ENCODE data around the gene ZNF644.
"Not testable (repeated sequence)": the region's sequence is repeated elsewhere in the genome, so short reads cannot be mapped to it uniquely, and the experiment has no call there.

Gene ZNF644

DNA sequence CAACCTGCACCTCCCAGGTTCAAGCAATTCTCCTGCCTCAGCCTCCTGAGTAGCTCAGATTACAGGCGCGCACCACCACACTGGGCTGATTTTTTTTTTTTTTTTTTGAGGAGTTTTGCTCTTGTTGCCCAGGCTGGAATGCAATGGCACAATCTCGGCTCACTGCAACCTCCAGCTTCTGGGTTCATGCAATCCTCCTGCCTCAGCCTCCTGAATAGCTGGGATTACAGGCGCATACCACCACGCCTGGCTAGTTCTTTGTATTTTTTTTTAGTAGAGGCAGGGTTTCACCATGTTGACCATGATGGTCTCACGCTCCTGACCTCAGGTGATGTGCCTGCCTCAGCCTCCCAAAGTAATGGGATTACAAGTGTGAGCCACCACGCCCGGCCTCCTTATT, 93.6 kb downstream of the ZNF644 start:
- DNase-seq = not testable (repeated sequence)

DNA sequence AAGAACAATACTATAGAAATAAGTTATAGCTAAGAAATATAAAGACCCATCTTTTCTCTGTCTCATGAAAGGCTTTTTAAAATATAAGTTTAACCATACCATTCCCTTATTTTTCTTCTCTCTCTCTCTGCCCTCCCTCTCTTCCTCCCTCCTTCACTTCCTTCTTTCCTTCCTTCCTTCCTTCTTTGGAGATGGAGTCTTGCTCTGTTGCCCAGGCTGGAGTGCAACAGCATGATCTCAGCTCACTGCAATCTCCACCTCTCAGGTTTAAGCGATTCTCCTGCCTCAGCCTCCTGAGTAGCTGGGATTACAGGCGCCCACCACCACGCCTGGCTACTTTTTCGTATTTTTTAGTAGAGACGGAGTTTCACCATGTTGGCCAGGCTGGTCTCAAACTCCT, 94.2 kb downstream of the ZNF644 start:
- DNase-seq = not testable (repeated sequence)

DNA sequence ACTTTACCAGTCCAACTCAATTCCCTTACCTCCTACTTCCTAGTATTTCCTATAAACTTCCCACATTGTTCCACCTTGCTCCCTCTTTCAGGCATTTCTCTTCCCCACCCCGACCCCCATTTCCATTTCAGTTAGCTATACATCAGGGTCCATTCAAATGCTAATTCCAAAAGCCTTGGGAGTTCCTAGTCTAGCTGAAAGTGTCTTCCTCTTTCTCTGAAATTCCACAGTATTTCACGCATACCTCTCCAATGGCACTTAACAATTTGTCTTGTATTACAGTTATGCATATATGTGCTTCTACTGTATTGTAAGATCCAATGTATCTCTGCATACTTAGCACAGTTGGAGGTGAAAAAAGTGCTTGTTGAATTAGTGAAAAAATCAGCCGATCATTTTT, 94.9 kb downstream of the ZNF644 start:
- DNase-seq = no peak

DNA sequence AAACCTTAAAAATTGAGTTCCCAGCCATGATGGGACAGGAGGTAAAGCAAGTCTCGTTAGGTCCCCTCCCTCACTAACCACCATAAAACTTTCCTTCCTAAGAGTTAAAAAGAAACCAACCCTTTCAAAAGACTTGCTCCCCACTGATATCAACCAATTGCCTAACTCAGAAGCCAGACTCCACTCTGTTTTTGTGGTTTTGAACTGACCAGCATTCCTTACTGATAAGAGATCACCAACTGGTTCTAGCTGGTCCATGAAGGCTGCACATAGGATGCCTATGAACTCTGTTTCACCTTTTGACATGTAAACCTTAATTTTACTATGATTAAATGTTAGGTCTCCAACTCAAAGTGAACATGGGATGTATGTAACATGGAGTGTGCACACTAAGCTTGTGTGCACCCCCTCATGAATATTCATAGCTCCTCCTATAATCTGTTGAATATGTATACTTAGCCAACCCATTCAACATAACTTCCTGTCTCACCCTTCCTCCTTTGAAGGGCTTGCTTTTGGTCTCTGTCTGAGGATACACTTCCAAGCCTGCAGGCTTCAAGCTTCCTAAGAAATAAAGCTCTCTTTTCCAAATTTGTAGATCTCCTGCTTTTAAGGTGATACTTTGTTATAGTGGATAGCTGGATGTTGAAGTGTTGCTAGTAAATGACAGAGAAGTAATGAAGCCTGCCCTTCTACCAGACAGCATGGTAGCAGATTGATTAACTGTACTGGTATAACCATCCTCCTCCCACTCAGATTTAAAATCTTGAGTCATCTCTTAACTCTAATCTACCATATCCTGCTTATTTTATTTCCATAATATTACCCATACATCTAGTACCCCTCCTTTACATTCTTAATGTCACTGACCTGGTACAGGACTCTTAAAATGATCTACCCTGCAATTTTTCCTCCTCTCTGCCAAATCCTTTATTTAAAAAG, 95.6 kb downstream of the ZNF644 start:
- no peak for DNase-seq

DNA sequence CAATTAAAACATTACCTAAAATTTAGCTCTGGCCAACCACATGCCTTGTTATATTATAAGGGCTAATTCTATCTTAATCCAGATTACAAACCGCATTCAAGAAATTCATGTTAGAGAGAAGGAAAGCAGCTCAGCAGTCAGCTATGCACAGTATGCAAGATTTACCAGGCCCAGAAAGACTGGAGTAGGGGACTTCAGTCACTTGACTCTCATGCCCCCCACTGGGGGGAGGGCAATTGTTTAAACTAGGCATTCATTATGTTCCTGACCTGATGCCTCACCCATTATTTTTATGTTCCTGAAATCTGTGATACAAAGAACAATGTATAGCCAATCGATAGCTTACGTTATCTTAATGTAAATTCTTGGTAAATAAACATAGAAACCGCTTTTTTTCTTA, 96.9 kb downstream of the ZNF644 start:
- DNase-seq = no peak

DNA sequence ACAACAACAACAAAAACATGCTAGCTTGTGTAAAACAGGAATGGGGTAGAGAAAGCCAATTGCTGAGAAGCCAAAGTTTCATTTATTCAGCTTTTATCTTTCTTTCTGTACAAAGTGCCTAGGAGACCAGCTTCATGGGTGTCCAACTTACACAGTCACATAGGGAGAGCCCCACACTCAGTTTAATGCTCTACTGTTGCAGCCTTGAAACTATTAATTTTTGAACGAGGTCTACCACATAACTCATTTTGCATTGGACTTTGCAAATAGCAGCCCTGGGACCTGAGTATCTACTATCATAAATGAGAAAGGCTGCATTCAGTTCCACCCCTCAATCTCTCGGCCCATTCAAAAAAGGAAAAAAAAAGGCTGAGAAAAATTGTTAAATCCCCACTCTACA, 98.8 kb downstream of the ZNF644 start:
- DNase-seq = no peak

DNA sequence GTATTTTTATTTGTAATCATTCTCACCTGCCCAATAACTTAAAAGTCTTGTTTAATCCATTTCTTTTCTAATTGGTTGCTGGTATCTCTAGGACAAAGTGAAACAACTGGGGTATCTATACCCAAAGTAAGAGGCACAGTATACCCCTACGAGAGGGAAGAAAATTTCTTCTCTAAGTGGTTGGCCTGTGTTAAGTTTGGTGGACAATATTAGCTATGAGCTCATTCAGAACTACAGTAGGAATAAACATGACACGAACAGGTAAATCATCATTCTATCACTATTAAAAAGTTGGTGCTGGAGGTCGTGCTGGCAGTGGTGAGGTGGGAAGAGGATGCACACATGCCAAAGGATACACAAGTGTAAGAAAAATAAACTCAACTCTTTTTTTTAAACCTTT, 99.6 kb downstream of the ZNF644 start:
- no peak for DNase-seq

DNA sequence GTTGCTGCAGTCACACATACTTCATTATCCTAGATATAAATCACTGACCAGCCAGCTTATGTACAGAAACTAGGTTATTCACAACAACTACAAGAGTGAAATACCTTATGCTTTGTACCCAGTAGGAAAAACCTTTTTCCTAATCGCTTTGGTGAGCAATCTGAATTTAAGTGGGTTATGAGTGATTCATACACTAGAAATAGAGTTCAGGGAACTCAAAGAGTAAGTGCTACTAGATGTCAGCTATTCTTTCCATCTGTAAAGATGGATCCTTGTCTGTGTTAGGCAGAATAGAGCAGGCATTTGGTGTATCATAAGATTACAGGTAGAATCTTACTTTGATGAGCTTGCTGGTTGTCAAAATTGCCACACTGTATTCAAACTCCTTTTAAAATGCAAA, 101.9 kb downstream of the ZNF644 start:
- peak in 1 of 51 donors; percentile 1 for DNase-seq

DNA sequence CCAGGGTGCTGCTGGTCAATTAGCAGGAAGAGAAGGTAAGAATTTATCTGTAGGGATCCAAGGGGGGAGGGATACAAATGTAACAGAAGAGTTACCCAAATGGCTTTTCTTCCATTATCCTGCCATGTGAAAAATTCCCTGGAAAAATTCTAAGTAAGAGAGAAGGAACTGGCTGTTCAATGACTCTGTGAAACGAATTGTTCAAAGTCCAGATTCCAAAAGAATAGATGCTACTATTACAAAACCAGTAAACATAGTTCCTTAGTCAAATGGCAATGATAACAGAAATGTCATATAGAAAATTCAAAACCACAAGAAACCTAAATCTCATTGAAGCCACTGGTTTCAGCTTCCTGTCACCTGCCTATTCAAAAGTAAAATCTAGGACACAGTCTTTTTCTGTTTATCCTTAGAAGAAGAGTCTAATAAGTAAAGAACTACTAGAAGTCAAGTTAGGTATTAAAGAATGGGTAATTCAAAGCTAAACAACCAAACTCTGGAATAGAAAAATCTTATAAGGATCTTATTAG, 102.6 kb downstream of the ZNF644 start:
- no peak for DNase-seq

DNA sequence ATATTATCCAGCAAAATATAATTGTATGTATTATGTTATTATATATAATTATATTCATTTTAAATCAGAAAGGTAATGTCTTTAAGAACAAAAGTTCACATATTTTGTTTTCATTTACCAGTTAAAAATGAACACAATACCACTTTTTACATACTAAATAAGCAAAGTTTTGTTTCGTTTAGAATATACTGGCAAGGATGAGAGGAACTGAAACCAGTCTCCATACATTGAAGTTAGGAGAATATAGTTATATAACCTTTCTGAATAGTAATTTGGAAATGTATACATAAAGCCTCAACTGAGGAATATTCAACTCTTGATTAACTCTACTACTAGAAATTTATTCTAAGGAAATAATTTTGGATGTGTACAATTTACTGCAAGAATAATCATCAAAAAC, 110.5 kb downstream of the ZNF644 start:
- no peak for DNase-seq

DNA sequence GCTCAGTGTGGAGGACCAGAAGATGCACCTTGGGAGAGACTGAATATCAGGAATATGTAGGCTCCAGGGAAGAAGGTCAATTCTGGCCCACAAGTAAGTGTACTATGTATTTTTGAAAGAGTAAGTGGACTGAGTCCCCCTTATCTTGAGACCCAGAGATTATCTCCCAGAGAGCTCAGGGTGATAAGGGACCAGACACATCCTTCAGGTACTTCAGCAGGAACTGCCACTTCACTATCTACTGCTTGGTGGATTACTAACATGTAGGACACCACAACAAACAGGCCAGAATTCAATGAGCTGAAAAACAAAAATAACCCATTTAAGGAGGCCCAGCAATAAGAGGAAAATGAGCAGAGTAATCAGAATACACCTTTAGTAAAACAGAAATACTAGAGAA, 119.2 kb downstream of the ZNF644 start:
- no peak for DNase-seq

DNA sequence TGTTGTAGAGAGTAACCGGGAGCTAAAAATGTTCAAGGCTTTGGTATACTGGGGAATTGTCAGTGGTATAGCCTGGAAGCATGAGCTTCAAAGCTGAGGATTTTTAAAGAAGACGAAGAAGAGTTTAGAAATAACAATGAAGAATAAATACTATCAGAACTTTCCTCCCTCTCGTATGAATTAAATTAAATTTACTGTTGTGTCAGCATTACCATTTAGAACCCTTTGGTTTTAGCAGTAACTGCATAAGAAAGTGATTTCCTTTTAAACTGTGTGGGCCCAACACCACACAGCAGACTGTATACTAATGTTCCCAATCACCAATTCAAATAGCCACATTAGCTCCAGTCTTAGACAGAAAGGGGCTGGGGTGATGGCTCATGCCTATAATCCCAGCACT, 122.6 kb downstream of the ZNF644 start:
- no peak for DNase-seq

DNA sequence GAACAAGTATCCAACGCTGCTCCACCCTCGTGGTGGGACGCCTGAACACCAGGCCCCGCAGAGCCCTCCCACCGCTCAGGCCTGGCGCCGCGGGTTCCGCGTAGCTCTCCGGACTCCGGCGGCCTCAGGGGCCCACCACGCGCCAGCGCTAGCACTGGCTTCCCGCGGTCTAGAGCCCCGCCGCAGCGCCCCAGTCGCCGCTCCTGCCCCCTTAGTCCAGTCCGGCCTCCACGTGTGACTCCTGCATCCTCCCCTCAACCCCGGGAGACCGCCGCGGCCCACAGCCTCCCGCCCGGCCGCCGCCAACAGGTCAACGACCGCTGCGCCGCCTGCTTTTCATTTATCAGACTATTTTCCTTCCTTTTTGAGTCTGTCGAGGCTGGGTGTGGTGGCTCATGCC, 128.2 kb downstream of the ZNF644 start:
- not testable (repeated sequence) for DNase-seq

DNA sequence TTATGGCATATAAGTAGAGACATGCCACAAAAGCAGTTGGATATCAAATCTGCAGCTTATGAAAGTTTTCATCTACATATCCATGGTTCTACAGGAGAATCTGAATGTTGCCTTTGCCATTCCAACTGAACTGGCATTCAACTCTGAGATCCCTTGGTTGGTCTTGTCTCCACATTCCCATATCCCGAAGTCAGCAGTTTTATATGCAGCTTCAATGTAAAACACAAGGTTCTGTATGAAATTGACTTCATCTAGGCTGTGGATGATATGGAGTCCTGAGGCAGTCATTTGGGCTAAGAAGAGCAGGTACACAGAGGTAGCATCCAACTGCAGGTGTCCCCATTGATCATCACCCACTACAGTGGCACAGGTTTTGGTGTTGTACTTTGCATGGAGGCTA, 129.0 kb downstream of the ZNF644 start:
- not testable (repeated sequence) for DNase-seq

DNA sequence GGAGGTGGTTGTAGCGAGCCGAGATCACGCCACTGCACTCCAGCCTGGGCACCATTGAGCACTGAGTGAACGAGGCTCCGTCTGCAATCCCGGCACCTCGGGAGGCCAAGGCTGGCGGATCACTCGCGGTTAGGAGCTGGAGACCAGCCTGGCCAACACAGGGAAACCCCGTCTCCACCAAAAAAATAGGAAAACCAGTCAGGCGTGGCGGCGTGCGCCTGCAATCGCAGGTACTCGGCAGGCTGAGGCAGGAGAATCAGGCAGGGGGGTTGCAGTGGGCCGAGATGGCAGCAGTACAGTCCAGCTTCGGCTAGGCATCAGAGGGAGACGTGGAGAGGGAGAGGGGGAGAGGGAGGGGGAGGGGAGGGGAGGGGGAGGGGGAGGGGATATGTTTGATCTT, 129.6 kb downstream of the ZNF644 start:
- DNase-seq = not testable (repeated sequence)

DNA sequence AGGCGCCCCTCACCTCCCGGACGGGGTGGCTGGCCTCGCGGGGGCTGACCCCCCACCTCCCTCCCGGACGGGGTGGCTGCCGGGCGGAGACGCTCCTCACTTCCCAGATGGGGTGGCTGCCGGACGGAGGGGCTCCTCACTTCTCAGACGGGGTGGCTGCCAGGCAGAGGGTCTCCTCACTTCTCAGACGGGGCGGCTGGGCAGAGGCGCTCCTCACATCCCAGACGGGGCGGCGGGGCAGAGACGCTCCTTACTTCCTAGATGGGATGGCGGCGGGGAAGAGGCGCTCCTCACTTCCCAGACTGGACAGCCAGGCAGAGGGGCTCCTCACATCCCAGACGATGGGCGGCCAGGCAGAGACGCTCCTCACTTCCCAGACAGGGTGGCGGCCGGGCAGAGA, 130.1 kb downstream of the ZNF644 start:
- not testable (repeated sequence) for DNase-seq

DNA sequence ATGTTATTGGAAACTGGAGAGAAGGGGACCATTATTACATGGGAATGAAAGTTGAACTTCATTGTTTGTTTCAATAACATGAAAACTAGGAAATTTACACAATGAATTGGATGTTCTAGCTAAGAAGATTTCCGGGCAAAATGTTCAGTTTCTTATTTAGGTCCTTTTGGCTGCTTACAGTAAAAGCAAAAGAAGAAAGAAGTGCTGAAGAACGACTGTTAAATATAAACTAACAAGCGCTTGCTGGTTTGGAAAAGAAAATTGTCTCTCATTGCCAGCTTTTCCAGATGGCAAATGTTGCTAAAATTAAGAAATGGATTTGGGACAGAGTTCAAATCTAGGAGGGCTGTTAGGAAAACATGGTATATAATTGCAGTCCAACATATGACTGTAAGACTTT, 139.6 kb downstream of the ZNF644 start:
- DNase-seq = no peak

DNA sequence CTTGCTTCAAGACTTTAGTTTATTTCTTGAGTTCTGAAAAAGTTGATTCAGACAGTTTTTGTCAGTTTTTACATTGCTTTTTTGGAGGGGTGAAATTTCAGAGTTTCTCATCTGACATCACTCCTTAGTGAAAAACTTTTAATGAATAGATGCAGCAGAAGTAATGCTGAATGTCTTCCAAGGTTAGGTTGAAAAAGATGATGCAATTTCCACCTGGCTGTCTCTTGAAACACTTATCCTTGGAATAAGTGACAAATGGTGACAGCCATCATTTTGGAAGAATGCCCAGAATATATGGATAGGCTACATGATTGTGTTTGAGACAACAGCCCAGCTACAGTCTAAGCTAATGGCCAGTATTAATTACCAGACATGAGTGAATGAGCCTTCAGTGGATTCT, 140.8 kb downstream of the ZNF644 start:
- DNase-seq = no peak

DNA sequence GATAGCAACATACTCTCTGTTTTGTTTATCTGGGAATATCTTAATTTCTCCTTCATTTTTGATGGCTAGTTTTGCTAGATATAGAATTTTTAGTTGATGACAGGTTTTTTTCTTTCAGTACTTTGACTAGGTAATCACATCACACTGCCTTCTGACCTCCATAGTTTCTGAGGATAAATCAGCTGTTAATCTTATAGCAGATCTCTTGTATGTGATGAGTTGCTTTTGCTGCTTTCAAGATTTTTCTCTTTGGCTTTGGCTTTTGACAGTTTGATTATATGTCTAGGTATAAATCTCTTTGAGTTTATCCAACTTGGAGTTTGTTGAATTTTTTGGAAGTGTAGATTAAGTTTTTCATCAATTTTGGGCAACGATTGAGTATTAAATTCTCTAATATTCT, 142.6 kb downstream of the ZNF644 start:
- no peak for DNase-seq

DNA sequence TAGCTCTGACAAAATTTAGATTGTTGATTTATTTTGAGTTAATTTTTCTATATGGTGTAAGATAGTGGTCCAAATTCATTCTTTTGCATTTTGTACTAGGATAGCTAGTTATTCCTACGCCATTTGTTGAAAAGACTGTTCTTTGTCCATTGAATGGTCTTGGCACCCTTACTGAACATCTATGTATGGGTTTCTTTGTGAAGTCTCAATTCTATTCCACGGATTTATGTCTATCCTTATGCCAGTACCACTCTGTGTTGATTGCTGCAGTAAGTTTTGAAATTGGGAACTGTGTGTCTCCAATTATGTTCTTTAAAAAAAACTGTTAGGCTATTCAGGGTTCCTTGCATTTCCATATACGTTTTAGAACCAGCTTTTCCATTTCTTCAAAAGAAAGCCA, 145.7 kb downstream of the ZNF644 start:
- DNase-seq = peak in 1 of 51 donors; percentile 21
